ENCODE results near the gene UBE2Q1.
"Not testable (repeated sequence)": the region's sequence is repeated elsewhere in the genome, so short reads cannot be mapped to it uniquely, and the experiment has no call there.

Gene UBE2Q1

DNA sequence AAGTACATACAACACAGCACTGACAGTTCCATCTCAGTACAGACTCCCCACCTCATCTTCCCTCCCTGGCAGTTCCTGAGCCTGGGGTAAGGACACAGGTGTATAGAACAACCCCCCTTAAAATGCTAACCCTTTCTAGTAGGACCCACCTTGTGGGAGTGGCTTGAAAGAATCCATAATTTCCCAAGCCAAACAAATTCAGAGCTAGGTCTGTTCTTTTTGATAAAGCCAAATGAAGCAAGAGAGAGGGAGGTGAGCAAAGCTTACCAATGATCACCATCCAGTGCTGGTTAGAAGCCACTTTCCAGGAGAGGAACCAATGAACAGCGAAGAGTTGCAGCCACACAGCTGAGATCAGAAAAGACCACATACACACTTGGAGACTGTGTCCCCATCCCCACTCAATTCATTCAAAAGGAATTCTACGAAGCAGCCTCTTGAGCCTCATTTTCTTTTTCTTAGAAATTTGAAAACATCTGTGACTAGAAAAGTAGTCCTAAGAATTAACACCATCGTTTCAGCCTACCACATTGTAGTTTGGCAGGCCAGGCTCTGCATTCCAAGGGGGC lies 9.2 kb downstream of the UBE2Q1 start:
- DNase-seq = no peak

DNA sequence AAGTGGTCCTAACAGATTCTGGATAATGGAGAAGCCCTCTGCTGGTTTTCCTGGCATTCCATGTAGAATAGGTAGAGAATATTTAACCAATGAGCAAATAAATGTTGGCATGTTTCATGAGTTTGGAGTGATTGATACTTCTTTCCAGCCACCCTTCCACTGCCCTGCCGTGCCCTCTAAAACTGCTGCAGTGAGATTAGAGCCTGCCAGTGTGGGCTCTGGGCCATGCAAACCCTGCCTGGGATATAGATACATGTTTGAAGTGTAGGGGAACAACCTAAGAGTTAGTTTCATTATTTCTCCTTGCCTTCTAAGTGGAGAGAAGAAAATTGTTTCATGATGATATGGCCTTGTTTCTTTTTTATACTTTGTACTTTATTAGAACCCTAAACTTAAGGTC lies 10.4 kb downstream of the UBE2Q1 start:
- no peak for DNase-seq

DNA sequence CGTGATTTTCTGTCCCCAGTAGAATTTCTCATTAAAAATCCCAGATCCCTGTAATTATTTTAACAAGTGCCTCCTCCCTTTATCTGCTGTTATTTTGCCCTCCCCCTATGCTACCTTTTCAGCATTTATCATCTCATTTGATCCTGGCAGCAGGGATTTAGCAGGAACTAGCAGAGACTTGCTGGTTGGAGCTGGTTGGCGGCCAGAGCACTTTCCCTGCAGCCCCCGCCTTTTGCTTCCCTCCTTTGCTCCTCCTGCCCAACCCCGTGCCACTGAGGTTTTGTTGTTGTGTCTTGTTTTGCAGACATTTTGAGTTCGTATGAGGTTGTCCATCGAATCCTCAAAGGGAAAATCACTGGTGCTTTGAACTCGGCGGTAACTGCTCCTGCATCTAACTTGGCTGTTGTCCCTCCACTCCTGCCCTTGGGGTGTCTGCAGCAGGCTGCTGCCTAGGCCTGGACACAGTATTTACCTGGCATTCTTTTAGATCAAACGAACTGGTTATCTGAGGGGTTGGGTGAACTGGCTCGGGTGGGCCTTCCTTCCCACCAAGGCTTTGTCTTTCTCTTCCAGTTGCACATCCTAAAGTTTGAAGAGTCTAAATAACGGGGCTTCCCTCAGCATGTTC lies 11.2 kb downstream of the UBE2Q1 start:
- no peak for DNase-seq

DNA sequence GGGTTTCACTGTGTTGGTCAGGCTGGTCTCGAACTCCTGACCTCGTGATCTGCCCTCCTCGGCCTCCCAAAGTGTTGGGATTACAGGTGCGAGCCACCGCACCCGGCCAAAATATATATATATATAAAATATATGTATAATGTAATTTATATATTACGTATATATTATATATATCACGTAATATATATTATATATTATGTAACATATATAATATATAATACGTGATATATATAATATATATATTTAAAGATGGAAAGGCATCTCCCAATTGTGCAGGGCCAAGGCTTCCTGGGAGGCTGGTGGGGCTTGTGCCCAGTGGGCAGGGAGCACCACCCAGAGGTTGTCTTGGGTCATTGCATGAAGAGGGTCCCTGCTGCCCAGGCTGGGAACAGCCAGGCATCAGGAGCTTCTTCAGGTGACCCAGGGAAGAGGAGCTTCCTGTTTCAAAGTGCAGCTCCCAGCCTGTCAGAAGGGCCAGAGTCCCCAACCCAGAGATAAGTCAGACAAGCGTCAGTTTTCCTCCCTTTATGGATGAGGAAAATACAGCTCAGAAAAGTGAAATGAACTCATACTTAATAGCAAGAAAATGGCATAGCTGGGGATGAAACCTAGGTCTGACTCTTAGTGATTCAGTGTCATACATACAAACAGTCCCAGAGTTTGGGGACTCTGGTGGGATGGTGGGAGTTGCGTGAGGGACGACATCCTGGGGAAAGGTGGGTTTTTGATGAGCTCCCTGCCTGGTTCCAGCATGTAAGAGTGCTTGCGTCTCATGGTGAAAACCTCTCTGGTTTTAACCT lies 12.0 kb downstream of the UBE2Q1 start:
- peak; percentile 84 for DNase-seq

DNA sequence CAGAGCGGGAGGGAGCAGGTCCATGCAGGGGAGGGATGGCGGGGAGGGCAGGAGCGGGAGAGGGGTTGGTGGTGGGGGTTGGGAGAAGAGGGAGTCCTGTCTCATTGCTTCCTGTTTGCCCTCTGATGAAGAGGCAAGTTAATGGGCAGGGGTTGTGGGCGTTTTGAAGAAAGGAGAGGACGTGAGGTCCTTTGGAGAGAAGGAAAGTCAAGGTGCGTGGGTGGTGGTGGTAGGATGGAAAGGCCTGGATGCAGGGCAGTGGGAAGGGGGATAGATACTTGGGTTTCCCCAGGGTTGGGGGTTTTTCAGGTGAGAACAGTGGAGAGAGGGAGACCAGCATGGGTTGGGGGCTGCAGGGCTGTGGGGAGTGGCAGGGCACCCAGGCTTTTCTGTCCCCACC lies 17.2 kb downstream of the UBE2Q1 start:
- no peak for DNase-seq

DNA sequence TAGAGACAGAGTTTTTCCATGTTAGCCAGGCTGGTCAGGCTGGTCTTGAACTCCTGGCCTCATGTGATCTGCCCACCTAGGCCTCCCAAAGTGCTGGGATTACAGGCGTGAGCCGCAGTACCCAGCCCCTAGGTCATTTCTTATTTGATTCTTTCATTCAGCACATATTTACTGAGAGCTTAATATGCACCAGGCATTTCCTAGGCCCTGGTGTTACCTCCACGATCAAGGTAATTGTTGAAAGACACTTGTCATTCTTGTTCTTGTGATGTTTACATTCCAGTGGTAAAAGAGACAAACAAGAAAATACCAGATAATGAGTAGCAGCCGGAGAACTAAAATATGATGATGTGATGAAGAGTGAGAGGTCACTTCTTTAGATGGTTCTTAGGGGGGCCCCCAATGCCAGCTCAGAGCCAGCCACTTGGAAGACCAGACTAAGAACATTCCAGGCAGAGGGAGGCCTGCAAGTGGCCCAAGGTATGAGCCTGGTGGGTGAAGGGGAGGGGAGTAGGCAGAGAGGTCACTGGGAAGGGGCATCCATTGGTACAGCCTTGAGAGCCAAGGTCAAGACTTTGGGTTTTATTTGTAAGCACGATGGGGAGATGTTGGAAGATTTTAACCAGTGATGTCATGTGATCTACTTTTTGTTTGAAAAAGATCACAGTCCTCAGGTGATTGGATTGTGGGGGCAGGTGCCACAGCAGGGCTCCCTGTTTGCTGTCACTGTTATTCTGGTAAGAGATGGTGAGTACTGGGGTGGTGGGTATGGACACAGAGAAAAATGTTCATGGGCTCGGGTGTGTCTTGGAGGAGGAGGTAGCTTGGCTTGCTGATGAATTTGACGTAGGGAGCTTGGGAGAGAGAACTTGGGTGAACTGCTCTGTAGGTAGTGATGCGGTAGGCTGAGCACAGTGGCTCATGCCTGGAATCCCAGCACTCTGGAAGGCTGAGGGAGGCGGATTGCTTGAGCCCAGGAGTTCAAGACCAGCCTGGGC lies 18.7 kb downstream of the UBE2Q1 start:
- no peak for DNase-seq

DNA sequence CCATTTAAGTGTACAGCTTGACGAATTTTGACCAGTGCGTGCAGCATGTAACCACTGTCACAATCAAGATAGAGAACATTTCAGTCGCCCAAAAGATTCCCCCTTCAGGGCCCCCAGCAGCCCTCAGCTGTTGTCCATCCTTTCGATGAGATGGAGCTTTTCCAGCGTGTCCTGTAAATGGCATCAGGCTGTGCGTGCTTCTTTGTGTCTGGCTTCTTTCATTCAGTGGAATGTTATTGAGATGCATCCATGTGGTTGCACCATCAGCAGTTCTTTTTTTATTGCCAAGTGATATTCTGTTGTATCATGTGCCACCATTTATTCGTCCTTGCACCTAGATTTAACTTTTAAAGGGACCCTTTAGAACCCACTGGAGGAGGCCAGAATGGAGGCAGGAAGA lies 21.9 kb downstream of the UBE2Q1 start:
- DNase-seq = no peak

DNA sequence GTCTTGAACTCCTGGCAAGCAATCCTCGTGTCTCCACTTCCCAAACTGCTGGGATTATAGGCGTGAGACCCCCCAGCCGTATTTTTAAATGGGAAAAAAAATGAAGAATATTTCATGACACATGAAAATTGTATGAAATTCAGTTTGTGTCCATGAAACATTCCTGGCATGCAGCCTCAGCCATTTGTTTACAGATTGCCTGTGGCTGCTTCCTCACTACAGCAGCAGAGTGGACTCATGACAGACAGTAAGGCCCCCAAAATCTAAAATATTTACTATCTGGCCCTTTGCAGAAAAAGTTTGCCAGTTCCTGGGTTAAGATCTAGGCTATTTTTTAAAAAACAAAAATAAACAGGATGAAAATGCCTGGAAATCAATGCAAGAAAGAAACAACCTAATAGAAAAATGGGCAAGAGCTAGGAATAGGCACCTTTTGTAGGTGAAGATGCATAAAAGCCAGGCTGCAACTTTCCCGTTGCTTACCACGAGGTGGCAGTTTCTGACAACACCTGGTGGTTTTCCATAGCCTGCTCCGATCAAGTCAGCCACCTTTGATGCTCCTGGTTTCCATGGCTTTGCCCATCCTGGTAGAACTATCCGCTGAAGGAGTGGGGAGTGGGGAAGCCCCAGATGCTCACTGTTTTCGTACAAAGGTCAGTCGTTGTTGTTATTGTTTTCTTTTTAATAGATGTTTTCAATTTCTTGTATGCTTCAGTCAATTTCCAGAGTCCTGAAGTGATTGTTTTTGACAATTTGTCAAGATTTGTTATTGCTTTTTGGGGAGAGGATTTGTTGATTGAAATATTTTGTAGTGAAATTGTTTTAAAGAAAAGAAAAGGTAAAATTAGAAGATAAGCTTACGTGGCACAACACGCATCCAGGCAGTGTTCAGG lies 24.3 kb downstream of the UBE2Q1 start:
- DNase-seq = peak; percentile 76

DNA sequence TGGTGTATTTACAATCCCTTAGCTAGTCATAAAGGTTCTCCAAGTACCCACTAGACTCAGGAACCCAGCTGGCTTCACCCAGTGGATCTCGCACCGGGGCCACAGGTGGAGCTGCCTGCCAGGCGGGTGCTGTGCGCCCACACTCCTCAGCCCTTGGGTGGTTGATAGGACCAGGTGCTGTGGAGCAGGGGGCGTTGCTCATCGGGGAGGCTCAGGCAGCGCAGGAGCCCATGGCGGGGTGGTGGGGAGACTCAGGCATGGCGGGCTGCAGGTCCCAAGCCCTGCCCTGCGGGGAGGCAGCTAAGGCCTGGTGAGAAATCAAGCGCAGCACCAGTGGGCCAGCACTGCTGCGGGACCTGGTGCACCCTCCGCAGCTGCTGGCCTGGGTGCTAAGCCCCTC lies 26.5 kb downstream of the UBE2Q1 start:
- not testable (repeated sequence) for DNase-seq

DNA sequence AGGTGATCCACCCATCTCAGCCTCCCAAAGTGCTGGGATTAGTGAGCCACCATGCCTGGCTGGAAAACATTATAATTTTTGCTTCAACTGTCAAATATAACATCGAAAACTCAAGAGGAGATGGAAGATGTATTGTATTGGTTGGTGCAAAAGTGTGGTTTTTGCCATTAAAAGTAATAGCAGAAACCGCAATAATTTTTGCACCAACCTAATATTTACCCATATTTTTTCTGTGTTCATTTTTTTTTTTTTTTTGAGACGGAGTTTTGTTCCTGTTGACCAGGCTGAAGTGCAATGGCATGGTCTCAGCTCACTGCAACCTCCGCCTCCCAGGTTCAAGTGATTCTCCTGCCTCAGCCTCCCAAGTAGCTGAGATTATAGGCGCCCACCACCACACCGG lies 29.2 kb downstream of the UBE2Q1 start:
- DNase-seq = no peak

DNA sequence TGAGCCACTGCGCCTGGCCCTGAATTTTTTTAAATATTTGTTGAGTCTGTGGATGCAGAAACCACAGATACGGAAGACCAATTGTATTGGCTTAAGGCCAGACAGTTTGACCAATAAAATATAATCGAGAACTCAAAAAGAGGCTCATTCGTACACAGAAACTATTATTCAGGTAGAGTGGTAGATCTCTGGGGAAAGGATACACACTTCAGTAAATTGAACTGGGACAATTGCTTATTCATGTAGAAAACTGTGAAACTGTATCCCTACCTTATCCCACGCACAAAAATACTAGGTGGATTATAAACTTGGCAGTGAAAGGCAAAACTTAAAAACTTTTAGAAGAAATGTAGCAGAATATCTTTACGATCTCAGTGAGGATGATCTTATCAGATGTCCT lies 31.3 kb downstream of the UBE2Q1 start:
- no peak for DNase-seq

DNA sequence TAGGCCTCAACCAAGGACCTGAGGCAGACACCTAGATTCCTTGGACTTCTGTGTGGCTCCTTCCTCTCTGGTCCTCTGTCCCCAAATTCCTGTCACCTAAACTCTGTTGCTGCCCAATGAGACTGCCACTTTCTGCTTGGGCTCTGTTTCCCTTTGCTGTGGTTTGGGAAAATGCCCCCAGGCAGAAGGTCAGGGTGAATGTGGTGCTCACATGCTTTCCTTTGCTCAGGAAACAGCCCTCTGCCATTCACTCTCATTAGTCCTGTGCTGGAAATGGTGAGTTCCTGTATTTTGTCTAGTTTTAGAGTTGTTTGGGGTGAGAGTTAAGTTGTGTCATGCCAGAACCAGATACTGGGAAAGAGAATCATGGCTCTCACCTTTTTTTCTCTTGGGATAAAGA lies 33.6 kb downstream of the UBE2Q1 start:
- no peak for DNase-seq

DNA sequence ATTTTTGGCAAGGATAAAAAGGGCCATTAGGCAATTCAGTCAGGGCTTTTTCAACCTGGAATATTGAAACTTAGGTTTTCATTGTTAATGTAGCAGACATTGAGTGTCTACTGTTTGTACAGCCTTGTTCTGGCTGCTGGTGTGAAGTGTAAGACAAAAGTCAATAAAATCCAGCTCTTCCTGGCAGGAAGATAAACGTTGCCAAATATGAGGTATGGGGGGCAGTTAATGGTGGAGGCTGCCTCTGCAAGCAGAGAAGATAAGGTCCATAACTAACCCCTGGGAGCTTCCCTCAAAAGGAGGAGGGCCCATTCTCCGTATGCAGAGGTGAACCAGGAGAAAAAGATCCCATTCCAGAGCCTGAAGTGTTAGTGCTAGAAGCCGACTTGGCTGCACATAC lies 36.8 kb downstream of the UBE2Q1 start:
- DNase-seq = no peak

DNA sequence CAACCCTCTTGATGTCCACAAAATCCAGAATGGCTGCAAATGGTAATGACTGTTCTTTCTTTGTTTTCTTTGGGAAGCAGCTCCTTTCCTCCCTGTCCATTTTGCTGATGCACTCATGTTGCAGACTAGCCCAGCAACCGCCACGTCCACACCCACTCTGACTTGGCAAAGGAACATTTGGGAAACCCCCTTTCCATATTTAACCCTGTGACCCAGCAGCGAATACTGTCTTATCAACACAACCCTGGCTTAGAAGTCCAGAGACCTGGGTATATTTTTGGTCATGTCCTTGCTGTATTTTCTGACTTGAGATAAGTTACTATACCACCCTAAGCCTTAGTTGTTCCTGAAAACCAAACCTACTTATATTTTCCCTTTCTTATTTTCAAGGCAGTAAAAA lies 38.1 kb downstream of the UBE2Q1 start:
- DNase-seq = no peak

DNA sequence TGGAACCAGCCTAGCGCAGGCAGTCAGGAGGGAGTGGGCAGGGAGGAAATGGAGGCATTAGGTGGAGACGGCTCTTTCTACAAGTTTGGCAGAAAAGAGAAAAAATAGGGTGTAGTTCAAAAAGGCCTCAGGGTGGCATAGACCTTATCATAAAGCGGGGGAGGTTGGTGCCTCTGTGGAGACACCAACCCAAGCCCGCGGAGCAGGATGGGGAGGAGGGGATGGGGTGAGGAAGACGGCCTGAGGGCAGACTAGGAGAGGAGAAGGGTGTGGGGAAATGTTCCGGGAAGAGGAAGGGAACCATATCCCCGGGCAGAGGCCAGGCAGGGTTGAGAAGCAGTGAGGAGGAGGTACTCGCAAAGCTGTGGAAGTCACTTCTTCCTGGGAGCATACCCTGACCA lies 38.9 kb downstream of the UBE2Q1 start:
- DNase-seq = no peak

DNA sequence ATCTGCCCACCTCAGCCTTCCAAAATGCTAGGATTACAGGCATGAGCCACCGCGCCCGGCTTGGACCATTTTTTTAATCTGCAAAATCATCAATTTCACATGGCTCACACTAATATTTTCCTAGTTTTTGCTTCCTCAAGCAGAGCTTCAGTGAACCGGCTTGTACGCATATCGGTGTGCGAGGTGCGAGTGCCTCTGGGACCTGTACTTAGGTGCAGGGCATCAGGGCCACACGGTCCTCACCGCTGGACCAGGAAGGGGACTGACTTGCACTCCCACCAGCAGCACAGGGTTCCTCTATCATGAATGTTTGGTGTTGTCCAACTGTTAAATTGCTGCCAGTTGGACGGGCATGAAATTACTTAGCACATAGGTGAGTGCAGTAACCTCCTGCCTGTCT lies 40.8 kb downstream of the UBE2Q1 start:
- DNase-seq = no peak

DNA sequence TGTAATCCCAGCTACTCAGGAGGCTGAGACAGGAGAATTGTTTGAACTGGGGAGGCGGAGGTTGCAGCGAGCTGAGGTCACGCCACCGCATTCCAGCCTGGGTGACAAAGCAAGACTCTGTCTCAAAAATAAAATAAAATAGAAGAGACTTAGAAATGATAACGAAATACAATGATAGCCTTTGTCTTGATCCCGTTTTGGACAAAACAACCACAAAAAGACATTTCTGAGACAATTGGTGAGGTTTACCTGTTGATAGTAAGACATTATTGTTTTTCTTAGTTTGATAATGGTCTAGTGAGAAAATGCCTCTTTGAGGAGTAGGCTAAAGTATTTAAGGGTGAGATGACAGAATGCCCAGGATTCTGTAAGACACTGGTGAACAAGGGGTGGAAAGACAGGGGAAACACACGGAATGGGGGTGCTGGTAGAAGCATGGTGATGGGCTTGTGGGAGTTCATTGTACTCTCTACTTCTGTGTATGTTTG lies 44.4 kb downstream of the UBE2Q1 start:
- no peak for DNase-seq

DNA sequence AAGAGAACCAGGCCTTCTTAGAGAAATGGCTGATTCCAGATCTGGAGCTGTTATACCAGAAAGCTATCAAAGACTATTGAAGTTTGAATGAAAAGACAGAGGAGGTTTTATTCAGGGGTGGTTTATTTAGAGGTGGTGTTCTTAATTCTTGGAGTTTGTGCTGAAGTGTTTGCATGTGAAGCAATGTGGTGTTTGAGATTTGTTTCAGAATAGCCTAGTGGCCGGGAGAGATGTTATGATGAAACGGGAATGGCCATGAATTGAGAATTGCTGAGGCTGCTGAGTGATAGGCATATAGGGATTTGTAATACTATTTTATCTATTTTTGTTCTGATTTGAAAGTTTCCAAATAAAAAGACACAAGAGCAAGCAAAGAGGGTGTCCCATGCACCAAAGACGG lies 45.7 kb downstream of the UBE2Q1 start:
- DNase-seq = no peak

DNA sequence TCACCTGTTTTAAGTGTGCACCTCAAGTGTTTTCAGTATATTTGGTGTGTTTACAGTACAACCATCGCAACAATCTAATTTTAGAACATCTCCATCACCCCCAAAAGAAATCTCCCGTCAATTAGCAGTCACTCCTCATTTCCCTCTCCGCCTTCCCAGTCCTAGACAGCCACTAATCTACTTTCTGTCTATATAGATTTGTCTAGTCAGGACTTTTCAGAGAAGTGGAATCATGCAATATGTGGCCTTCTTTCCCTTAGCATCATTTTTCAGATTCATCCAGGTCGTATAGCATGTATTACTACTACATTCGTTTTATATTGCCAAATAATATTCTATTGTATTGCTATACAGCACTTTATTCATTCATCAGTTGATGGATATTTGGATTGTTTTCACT lies 54.6 kb downstream of the UBE2Q1 start:
- DNase-seq = no peak

DNA sequence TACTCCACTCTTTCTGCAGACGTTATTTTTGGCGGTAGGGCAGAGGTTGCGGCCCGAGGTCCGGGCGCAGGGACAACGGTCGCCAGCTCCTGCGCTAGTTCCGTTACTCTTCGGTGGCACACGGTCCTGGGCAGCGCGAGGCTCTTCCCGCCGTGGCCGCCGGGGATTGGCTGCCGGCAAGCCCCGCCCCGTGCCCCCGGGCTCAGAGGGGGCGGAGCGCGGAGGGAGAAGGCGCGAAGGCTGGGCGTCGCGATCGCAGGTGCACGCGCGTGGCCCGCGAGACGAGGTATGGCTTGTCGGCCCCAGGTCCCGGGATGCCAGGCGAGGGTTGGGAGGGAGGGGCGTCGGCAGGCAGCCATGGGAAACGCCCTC lies 55.7 kb downstream of the UBE2Q1 start:
- peak; percentile 33 for DNase-seq

DNA sequence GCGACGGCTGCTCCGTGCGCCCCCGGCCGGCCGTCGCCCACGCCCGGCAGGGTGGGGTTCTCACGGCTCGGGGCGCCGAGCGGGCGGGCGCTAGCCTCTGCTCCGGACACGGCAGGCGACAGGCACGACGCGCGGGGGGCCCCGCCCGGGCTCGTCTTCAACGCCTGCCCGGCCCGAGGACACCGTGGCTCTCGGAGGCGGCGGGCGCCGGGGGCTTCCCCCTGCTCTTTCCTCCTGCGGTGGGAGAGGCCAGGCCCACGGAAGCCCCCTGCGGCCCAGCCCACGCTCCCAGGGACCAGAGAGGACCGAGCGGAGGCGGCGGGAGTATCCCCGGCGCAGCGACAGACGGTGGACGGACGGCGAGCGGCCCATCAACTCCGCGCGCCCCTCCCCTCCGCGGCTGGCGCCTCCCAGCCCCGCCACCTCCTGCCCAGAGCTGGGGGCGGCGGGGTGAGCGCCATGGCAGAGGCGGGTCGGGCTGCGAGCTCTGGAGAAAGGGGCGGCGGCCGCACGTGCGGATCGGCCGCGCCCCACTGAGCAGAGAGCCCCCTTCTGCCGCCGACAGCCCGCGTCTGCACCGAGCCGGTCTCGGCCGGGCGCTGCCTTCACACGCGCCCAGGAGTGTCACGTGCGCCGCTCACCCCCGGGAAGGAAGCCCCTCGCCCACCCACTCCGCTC lies 56.3 kb downstream of the UBE2Q1 start, which contains the start of the genes SHE and TDRD10:
SHE (minus strand) TSS at position 347 of the 678 bp plus-strand sequence. CDS start 386 bp downstream, outside the sequence.
TDRD10 (plus strand) TSS at position 154 of the 678 bp plus-strand sequence. CDS start 4,685 bp downstream, outside the sequence.
- DNase-seq = peak; percentile 33

Measured in NCI-H82 (cell line).